ENCODE measurements around the gene DDI2.

DDI2 gene

GRCh38 chr1:15705184-15705566 lies 87.9 kb downstream of the DDI2 start:
- no peak for DNase-seq

- no peak for DNase-seq
These were observed 89.5 kb downstream of the DDI2 start for GRCh38 chr1:15706751-15707150.

DNA sequence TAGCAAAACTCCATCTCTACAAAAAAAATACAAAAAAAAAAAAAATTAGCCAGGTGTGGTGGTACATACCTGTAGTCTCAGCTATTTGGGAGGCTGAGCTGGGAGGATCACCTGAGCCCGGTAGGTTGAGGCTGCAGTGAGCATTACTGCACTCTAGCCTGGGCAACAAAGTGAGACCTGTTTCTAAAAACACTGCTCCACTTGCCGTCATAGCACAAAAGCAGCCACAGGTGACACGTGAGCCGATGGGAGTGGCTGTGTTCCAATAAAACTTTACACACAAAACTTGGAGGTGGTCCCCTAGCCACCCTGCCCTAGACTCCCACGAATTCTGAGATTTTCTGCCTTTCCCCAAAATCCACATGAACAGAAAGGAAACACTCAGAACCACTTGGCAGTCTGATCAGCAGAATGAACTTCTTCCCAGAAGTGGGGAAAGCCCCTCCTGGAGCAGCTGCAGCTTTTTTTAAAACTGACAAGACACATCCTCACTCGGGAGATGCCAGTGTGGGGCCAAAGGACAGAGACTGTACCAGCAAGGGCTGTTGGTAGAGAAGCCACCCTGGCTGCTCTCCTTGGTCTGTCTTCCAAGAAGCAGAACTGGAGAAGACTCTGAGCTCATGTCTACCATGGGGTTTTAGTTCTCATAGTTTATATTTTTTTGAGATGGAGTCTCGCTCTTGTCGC lies 90.1 kb downstream of the DDI2 start:
- DNase-seq = no peak

DNA sequence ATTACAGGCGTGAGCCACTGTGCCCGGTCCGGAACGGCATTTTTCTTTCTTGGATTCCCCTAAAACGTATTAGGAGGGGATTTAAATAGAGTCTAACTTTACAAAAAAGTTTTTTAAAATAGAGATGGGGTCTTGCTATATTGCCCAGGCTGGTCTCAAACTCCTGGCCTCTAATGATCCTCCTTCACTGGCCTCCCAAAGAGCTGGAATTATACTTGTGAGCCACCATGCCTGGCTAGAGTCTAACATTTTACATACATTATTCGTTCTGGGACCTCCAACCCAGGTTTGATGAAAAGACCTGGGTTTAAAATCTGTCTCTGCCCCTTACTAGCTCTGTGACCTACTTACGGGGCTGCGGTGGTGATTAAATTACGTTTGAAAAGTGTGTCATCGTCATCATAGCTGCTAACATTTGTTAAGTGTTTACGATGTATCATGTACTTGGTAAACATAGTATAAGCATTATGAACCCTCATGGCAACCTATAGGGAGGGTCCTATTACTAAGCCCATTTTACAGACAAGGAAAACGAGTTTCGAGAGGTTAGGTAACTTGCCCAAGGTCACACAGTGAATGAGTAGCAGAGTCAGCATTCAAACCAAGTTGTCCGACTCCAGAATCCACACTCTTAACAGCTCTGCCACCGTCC lies 91.4 kb downstream of the DDI2 start:
- no peak for DNase-seq

GRCh38 chr1:15709226-15709625 lies 92.0 kb downstream of the DDI2 start:
- DNase-seq = no peak

- no peak for DNase-seq
These were observed 94.9 kb downstream of the DDI2 start for GRCh38 chr1:15712168-15712567.

DNA sequence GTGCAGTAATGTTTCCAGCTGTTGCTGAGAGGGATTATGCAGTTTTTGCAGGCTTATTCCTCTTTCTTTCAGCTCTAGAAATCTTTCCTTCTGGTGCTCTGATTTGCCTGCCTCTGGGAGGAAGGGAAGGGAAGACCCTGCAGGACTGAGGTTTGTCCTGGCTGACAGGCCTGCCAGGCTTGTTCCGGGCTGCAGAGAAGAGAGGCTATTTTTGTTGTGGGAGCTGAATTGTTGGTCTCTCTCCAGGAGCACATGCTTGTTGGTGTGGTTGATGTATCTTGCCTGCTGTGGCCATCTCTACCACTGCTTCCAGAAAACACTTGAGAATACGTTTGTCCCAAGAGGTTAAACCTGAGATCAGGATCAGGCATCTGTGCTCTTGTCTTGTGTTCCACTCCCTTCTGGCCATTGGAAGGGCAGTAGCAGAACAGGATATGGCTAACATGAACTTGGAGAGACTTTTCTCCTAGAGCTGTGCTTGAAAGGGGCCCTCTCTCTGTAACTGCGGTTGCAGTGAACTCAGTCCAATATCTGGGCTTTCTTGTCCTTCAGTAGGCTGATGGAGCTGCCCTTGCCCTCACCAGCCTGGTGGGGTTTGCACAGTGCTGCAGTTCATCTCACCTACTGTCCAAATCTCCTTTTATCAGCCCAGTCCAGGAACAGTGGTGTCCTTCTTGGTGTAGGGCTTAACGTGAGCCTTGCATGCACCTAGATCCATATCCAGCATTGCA lies 97.3 kb downstream of the DDI2 start:
- DNase-seq = no peak

GRCh38 chr1:15717418-15718125 lies 100.3 kb downstream of the DDI2 start:
- DNase-seq = no peak

GRCh38 chr1:15718199-15718601 lies 100.9 kb downstream of the DDI2 start:
- DNase-seq = no peak
